H54 (cell line): ENCODE data around the gene VAV3.
"Not testable (repeated sequence)": the region's sequence is repeated elsewhere in the genome, so short reads cannot be mapped to it uniquely, and the experiment has no call there.

ENCODE experiments used
- DNase-seq: peaks from one replicate; pipeline ENCODE4 v3.0.0; 2011; ENCODE audit warnings: low spot score, mixed read lengths; ENCODE audit not compliant: insufficient read length
- FAIRE-seq: peaks from 3 replicates; lab custom pipeline; 2011; peaks lifted over from hg19 to GRCh38; lab: Jason Lieb, UNC
- POLR2A ChIP-seq: IDR thresholded peaks from 2 replicates; pipeline ENCODE4 v1.6.1; 2011; ENCODE audit warnings: low read depth, mild to moderate bottlenecking, low read length

The VAV3 gene

GRCh38 chr1:107874221-107874620 lies 90.8 kb downstream of the VAV3 start:
- no peak for TF ChIP-seq POLR2A

GRCh38 chr1:107871687-107872395 lies 93.1 kb downstream of the VAV3 start:
- TF ChIP-seq POLR2A, result no peak
- FAIRE-seq (no peak), DNase-seq (no peak)

More at GRCh38 chr1:107874221-107874620, 90.8 kb downstream of the VAV3 start:
- FAIRE-seq, result no peak
- no peak for DNase-seq

GRCh38 chr1:107871259-107871658 lies 93.7 kb downstream of the VAV3 start:
- no peak for TF ChIP-seq POLR2A
- DNase-seq (no peak), FAIRE-seq (no peak)

DNA sequence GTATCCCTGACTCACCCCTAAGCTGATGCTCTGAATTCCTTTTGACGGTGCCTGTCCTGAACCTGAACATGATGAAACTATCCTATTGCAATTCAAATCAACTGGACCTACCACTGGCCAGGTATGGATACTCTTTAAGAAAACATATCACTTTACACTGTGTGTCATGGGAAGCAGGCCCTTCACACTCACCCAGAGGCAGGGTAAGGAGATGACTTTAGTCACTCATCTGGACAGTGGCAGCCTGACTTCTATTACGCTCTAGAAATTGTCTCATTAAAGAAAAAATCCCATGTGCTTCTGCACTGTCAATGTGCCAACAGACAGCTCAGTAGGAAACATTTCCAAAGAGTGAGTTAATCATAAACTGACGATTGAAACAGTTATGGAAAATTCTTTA lies 94.3 kb downstream of the VAV3 start:
- no peak for FAIRE-seq
- DNase-seq, result no peak
- TF ChIP-seq POLR2A, result no peak

DNA sequence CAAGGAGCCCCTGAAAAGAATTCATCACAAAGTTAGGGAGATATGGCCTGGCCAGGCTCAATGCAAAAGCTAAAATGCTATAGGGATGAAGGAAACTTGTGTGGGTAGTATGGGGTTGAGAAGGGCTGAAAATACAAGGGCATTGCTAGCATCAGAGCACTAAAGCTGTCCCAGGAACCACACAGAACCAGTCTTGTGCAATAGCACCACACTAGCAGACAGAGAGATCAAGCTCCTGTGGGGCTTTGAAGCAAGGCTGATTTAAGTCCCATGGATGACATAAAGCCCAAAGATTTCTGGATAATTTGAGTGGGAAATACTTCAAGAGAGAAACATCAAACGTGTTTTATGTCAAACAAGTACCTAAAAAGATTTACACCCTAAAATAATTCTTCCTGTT lies 97.1 kb downstream of the VAV3 start:
- FAIRE-seq (no peak), DNase-seq (no peak)
- no peak for TF ChIP-seq POLR2A

- TF ChIP-seq POLR2A, result no peak
- DNase-seq, result no peak
- FAIRE-seq, result no peak
Observed at GRCh38 chr1:107867422-107867821, 97.6 kb downstream of the VAV3 start.

- FAIRE-seq, result no peak
- no peak for TF ChIP-seq POLR2A
- DNase-seq, result no peak
Observed at GRCh38 chr1:107866870-107867269, 98.1 kb downstream of the VAV3 start.

GRCh38 chr1:107865627-107866026 lies 99.4 kb downstream of the VAV3 start:
- no peak for TF ChIP-seq POLR2A
- FAIRE-seq, result no peak
- no peak for DNase-seq

GRCh38 chr1:107863342-107863741 lies 101.6 kb downstream of the VAV3 start:
- no peak for TF ChIP-seq POLR2A
- FAIRE-seq (no peak), DNase-seq (no peak)

- no peak for FAIRE-seq
- no peak for DNase-seq
- TF ChIP-seq POLR2A, result no peak
Observed at GRCh38 chr1:107862064-107862463, 102.9 kb downstream of the VAV3 start.

DNA sequence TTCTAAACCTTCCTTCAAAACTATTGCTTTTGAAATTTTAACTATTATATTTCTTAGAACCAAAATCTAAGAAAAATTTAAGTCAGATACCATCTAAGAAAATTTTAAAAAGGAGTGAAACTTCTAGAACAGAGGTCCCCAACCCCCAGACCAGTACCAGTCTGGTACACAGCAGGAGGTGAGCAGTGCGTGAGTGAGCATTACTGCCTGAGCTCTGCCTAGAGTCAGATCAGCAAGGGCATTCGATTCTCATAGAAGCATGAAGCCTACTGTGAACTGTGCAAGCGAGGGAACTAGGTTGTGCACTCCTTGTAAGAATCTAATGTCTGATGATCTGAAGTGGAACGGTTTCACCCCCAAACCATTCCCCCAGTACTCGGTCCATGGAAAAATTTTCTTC lies 106.7 kb downstream of the VAV3 start:
- DNase-seq (no peak), FAIRE-seq (no peak)
- TF ChIP-seq POLR2A, result no peak

GRCh38 chr1:107851418-107851817 lies 113.6 kb downstream of the VAV3 start:
- FAIRE-seq (no peak), DNase-seq (no peak)
- no peak for TF ChIP-seq POLR2A

GRCh38 chr1:107844541-107845194 lies 120.3 kb downstream of the VAV3 start:
- DNase-seq, FAIRE-seq: not testable (repeated sequence)

DNA sequence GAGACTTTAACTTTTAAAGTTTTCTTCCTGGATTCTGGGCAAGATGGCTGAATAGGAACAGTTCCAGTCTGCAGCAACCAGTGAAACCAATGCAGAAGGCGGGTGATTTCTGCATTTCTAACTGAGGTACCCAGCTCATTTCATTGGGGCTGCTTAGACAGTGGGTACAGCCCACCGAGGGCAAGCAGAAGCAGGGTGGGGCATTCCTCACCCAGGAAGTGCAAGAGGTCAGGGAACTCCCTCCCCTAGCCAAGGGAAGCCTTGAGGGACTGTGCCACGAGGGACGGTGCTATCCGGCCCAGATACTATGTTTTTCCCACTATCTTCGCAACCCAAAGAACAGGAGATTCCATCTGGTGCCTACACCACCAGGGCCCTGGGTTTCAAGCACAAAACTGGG lies 121.0 kb downstream of the VAV3 start:
- TF ChIP-seq POLR2A, result no peak
- DNase-seq (no peak), FAIRE-seq (no peak)

DNA sequence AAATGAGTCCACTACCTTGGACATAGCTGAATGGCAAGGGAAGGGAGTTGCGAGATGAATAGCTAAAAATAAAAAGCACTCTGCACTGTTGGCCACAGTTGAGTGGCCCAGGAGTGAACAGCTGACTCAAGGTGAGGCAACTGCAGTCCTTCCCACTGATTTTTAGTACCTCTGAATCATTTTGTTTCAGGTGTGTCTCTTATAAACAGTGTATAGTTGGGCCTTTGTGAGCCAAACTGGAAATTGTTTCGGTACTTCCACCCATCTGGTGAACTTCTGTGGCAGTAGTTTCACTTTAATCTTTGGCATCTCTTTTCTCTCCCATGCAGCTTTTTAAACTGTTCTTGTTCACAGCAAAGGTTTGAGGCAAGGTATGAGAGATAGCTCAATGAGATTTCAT lies 122.7 kb downstream of the VAV3 start:
- TF ChIP-seq POLR2A, result no peak
- no peak for FAIRE-seq
- no peak for DNase-seq

GRCh38 chr1:107840725-107841124 lies 124.3 kb downstream of the VAV3 start:
- FAIRE-seq, result no peak
- no peak for TF ChIP-seq POLR2A
- no peak for DNase-seq
